Loucy (cell line): ENCODE measurements around the gene COMMD8.

Source experiments
- H2AFZ ChIP-seq: fragments of 200-600 bp; sonication (generic); 2 replicates; pipeline ENCODE4 v1.6.0; 2016; ENCODE audit warnings: antibody characterized with exemption, mild to moderate bottlenecking, low read length, moderate library complexity
- H3F3A ChIP-seq: fragments of 200-600 bp; 2 replicates; pipeline ENCODE4 v1.6.0; 2016; ENCODE audit warnings: antibody characterized with exemption, low read depth, mild to moderate bottlenecking
- H3K27me3 ChIP-seq: fragments of 200-600 bp; sonication (generic); 2 replicates; pipeline ENCODE4 v1.6.1; 2014; ENCODE audit warnings: low read length, mild to moderate bottlenecking; ENCODE audit not compliant: insufficient read depth, poor library complexity, severe bottlenecking
- H3K36me3 ChIP-seq: fragments of 200-600 bp; sonication (generic); 2 replicates; pipeline ENCODE4 v1.6.1; 2016; ENCODE audit warnings: low read length; ENCODE audit not compliant: insufficient read depth
- H3K4me1 ChIP-seq: fragments of 200-600 bp; sonication (generic); 2 replicates; pipeline ENCODE4 v1.5.1; 2014; ENCODE audit warnings: low read length, mild to moderate bottlenecking; ENCODE audit not compliant: insufficient read depth, poor library complexity, severe bottlenecking
- H3K4me2 ChIP-seq: fragments of 200-600 bp; sonication (generic); 2 replicates; pipeline ENCODE4 v1.6.0; 2014; ENCODE audit warnings: antibody characterized with exemption, low read length, low read depth, mild to moderate bottlenecking; ENCODE audit not compliant: poor library complexity, severe bottlenecking
- H3K4me3 ChIP-seq: fragments of 200-600 bp; sonication (generic); 2 replicates; pipeline ENCODE4 v1.5.1; 2014; ENCODE audit warnings: low read length, mild to moderate bottlenecking, mixed read lengths; ENCODE audit not compliant: poor library complexity, severe bottlenecking
- H3K79me2 ChIP-seq: fragments of 200-600 bp; sonication (generic); 2 replicates; pipeline ENCODE4 v1.6.1; 2014; ENCODE audit warnings: low read length; ENCODE audit not compliant: insufficient read depth
- H3K9ac ChIP-seq: fragments of 200-600 bp; sonication (generic); 2 replicates; pipeline ENCODE4 v1.6.0; 2014; ENCODE audit warnings: mild to moderate bottlenecking, low read depth, low read length, moderate library complexity; ENCODE audit not compliant: poor library complexity, severe bottlenecking
- H3K9me2 ChIP-seq: fragments of 200-600 bp; sonication (generic); replicated peaks from 2 replicates; pipeline ENCODE4 v1.6.1; 2016; ENCODE audit warnings: low read depth, low read length, mixed read lengths
- H3K9me3 ChIP-seq: fragments of 200-600 bp; sonication (generic); 2 replicates; pipeline ENCODE4 v1.6.1; 2014; ENCODE audit warnings: mild to moderate bottlenecking, antibody characterized with exemption, low read length, low read depth; ENCODE audit not compliant: insufficient read depth
- H4K20me1 ChIP-seq: fragments of 200-600 bp; sonication (generic); 2 replicates; pipeline ENCODE4 v1.6.0; 2014; ENCODE audit warnings: antibody characterized with exemption, low read length, mild to moderate bottlenecking; ENCODE audit not compliant: insufficient read depth, poor library complexity, severe bottlenecking
- CTCF ChIP-seq: fragments of 200-600 bp; sonication (generic); conservative IDR thresholded peaks from 2 replicates; pipeline ENCODE4 v1.5.1; 2014; ENCODE audit warnings: mild to moderate bottlenecking, antibody characterized with exemption, low read length
- EZH2phosphoT487 ChIP-seq: fragments of 200-600 bp; IDR thresholded peaks from 2 replicates; pipeline ENCODE4 v1.6.1; 2018; ENCODE audit warnings: antibody characterized with exemption, mild to moderate bottlenecking, moderate library complexity, borderline replicate concordance

Gene COMMD8

GRCh38 chr4:47451657-47452056, 11.8 kb downstream of the COMMD8 start:
- Histone ChIP-seq H3K4me2 (no peak overlapping the region), H3K9ac (no peak overlapping the region), H3K27me3 (no peaks in the 10 kb centered on the region), H3K4me3 (no peak overlapping the region), H3K9me3 (no peaks in the 10 kb centered on the region), H3K4me1 (peaks cover 4% of the 10 kb centered on the region), H3F3A (no peaks in the 10 kb centered on the region), H3K36me3 (peaks cover 12% of the 10 kb centered on the region; the same call in 1 of the 2 replicates), H3K79me2 (no peaks in the 10 kb centered on the region), H4K20me1 (no peaks in the 10 kb centered on the region), H3K9me2 (no peaks in the 10 kb centered on the region), H2AFZ (no peak overlapping the region)
- no peak for TF ChIP-seq CTCF
- no peak for TF ChIP-seq EZH2phosphoT487

- no peaks in the 10 kb centered on the region for H3K27me3 ChIP-seq
- no peaks in the 10 kb centered on the region for H4K20me1 ChIP-seq
- no peaks in the 10 kb centered on the region for H3K9me2 ChIP-seq
- no peaks in the 10 kb centered on the region for H3K79me2 ChIP-seq
- H3K4me2 ChIP-seq = no peak overlapping the region
- no peak overlapping the region for H2AFZ ChIP-seq
- no peak overlapping the region for H3K9ac ChIP-seq
- TF ChIP-seq EZH2phosphoT487 = no peak
- TF ChIP-seq CTCF = no peak
- no peak overlapping the region for H3K4me3 ChIP-seq
- peaks cover 9% of the 10 kb centered on the region for H3K4me1 ChIP-seq
- H3F3A ChIP-seq = no peaks in the 10 kb centered on the region
- no peaks in the 10 kb centered on the region for H3K9me3 ChIP-seq
- H3K36me3 ChIP-seq = no peaks in the 10 kb centered on the region
Measured at GRCh38 chr4:47444031-47444430, 19.5 kb downstream of the COMMD8 start.

GRCh38 chr4:47442980-47443379, 20.5 kb downstream of the COMMD8 start:
- Histone ChIP-seq H3K9me3 (no peaks in the 10 kb centered on the region), H3K4me2 (no peak overlapping the region), H3K27me3 (no peaks in the 10 kb centered on the region)

More at GRCh38 chr4:47442980-47443379, 20.5 kb downstream of the COMMD8 start:
- TF ChIP-seq CTCF (no peak), EZH2phosphoT487 (no peak)
- H3K36me3 ChIP-seq = no peaks in the 10 kb centered on the region
- no peak overlapping the region for H3K9ac ChIP-seq
- no peak overlapping the region for H3K4me3 ChIP-seq
- H3K9me2 ChIP-seq = no peaks in the 10 kb centered on the region
- no peaks in the 10 kb centered on the region for H4K20me1 ChIP-seq
- H3K4me1 ChIP-seq = peaks cover 12% of the 10 kb centered on the region
- no peaks in the 10 kb centered on the region for H3F3A ChIP-seq
- H2AFZ ChIP-seq = no peak overlapping the region
- no peaks in the 10 kb centered on the region for H3K79me2 ChIP-seq
